Peyer's patch (tissue), 4 donors: ENCODE results near the gene STMN3.

Experiments used
- POLR2A ChIP-seq, 2 donors: fragments of 450-650 bp; IDR thresholded peaks; one replicate each; pipeline ENCODE4 v1.5.1; 2017; ENCODE audit warnings: antibody characterized with exemption in 2 of 2, mild to moderate bottlenecking in 2 of 2, moderate library complexity in 2 of 2
- TF ChIP-seq, protein P1 (sequence below), 6 experiments: fragments of 450-650 bp in 4 of 6; fragments of 200-600 bp in 2 of 6; sonication (generic) in 1 of 6; IDR thresholded peaks; one replicate each; pipeline ENCODE4 v1.5.1; 2017 to 2019; ENCODE audit warnings: antibody characterized with exemption in 6 of 6, mild to moderate bottlenecking in 3 of 6, moderate library complexity in 1 of 6

DNA sequence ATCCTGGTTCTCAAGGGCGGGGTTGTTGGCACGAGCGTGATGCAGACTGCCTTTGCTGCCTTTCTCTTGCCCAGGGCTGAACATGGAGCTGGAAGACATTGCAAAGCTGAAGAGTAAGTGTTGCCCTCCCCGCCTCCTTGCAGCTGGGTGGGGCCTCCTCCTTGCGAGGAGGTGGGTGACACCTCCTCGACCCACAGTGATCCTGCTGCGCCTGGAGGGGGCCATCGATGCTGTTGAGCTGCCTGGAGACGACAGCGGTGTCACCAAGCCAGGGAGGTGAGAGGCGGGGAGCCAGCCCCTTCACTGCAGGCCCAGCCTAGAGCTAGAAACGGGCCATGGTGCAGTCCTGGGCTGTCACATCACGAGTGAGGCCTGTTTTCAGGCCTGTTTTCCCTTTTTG lies 24.8 kb upstream of the STMN3 start:
- TF ChIP-seq, protein P1, sequence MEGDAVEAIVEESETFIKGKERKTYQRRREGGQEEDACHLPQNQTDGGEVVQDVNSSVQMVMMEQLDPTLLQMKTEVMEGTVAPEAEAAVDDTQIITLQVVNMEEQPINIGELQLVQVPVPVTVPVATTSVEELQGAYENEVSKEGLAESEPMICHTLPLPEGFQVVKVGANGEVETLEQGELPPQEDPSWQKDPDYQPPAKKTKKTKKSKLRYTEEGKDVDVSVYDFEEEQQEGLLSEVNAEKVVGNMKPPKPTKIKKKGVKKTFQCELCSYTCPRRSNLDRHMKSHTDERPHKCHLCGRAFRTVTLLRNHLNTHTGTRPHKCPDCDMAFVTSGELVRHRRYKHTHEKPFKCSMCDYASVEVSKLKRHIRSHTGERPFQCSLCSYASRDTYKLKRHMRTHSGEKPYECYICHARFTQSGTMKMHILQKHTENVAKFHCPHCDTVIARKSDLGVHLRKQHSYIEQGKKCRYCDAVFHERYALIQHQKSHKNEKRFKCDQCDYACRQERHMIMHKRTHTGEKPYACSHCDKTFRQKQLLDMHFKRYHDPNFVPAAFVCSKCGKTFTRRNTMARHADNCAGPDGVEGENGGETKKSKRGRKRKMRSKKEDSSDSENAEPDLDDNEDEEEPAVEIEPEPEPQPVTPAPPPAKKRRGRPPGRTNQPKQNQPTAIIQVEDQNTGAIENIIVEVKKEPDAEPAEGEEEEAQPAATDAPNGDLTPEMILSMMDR (IDR thresholded peaks at IDR 0.05): no peak
- TF ChIP-seq POLR2A (IDR thresholded peaks at IDR 0.05): no peak
